ENCODE measurements around the gene USP47. TPM values are rescaled to one million over a fixed set of nuclear protein-coding genes. Genes with fewer than 3 reads are reported as not detected.

USP47 gene
- total and polyA plus RNA-seq, 2 experiments from 2014 or later, result 16.3 to 36.7 TPM

GRCh38 chr11:11931461-11932055, 89.8 kb downstream of the USP47 start:
- Histone ChIP-seq H3K4me1 (ENCODE audit: insufficient read depth) (no peaks in the 10 kb centered on the region), H3K4me3 (no peak overlapping the region), H3K9me2 (ENCODE audit: insufficient read depth) (no peaks in the 10 kb centered on the region), H3F3A (replicated peaks; ENCODE audit: low read depth) (no peaks in the 10 kb centered on the region), H3K4me2 (no peak overlapping the region), H3K27me3 (ENCODE audit: insufficient read depth) (no peaks in the 10 kb centered on the region), H3K36me3 (ENCODE audit: insufficient read depth) (no peaks in the 10 kb centered on the region), H3K79me2 (replicated peaks; ENCODE audit: insufficient read depth) (no peaks in the 10 kb centered on the region), H2AFZ (no peak overlapping the region), H4K20me1 (replicated peaks; ENCODE audit: insufficient read depth) (no peaks in the 10 kb centered on the region), H3K27ac (ENCODE audit: low read depth) (no peak overlapping the region)
- Mint-ChIP-seq H3K9me3 (peaks cover 4% of the 10 kb centered on the region; the same call in 2 of the 3 replicates), H3K4me3 (no peak overlapping the region), H3K36me3 (ENCODE audit: low read depth) (peaks cover 16% of the 10 kb centered on the region; the same call in 2 of the 3 replicates), H3K27ac (no peak overlapping the region), H3K27me3 (ENCODE audit: insufficient read depth, low read depth, poor library complexity) (no peaks in the 10 kb centered on the region), H3K4me1 (no peaks in the 10 kb centered on the region)
- TF ChIP-seq JUNB (IDR thresholded peaks at IDR 0.05; ENCODE audit: unreplicated experiment), result no peak
- peak; percentile 64 to 85 for TF ChIP-seq CTCF (conservative IDR thresholded peaks at IDR 0.05; ENCODE audit: low read depth in 2 of 2)
- ATAC-seq (peak; percentile 56), DNase-seq (ENCODE audit: low spot score) (peak; percentile 75)

GRCh38 chr11:11935536-11935935, 93.8 kb downstream of the USP47 start:
- peaks cover 2% of the 10 kb centered on the region; the same call in 2 of the 3 replicates for H3K4me1 Mint-ChIP-seq
- H2AFZ ChIP-seq, result no peak overlapping the region
- H3K79me2 ChIP-seq (replicated peaks; ENCODE audit: insufficient read depth), result no peaks in the 10 kb centered on the region
- no peak overlapping the region for H3K27ac ChIP-seq (ENCODE audit: low read depth)
- no peaks in the 10 kb centered on the region for H3K9me2 ChIP-seq (ENCODE audit: insufficient read depth)
- no peak for DNase-seq (ENCODE audit: low spot score)
- H3F3A ChIP-seq (replicated peaks; ENCODE audit: low read depth), result no peaks in the 10 kb centered on the region
- no peak overlapping the region for H3K4me3 ChIP-seq
- peaks cover under 1% of the 10 kb centered on the region for H3K27me3 Mint-ChIP-seq (ENCODE audit: insufficient read depth, low read depth, poor library complexity)
- H4K20me1 ChIP-seq (replicated peaks; ENCODE audit: insufficient read depth), result no peaks in the 10 kb centered on the region
- no peaks in the 10 kb centered on the region for H3K4me1 ChIP-seq (ENCODE audit: insufficient read depth)
- no peaks in the 10 kb centered on the region for H3K27me3 ChIP-seq (ENCODE audit: insufficient read depth)
- no peak overlapping the region for H3K4me3 Mint-ChIP-seq
- H3K36me3 Mint-ChIP-seq (ENCODE audit: low read depth), result peaks cover 8% of the 10 kb centered on the region; the same call in 2 of the 3 replicates
- H3K4me2 ChIP-seq, result no peak overlapping the region
- H3K36me3 ChIP-seq (ENCODE audit: insufficient read depth), result no peaks in the 10 kb centered on the region
- no peaks in the 10 kb centered on the region for H3K9me3 Mint-ChIP-seq
- ATAC-seq, result no peak
- no peak overlapping the region for H3K27ac Mint-ChIP-seq
- TF ChIP-seq ZNF462 (CRISPR knock-in tag; IDR thresholded peaks at IDR 0.05) (no peak), REST (IDR thresholded peaks at IDR 0.05; ENCODE audit: unreplicated experiment) (no peak), CTCF (conservative IDR thresholded peaks at IDR 0.05; ENCODE audit: low read depth in 2 of 2) (no peak), EZH2 (IDR thresholded peaks at IDR 0.05; ENCODE audit: low read depth, unreplicated experiment) (no peak), JUNB (IDR thresholded peaks at IDR 0.05; ENCODE audit: unreplicated experiment) (no peak), STAT1 (IDR thresholded peaks at IDR 0.05; ENCODE audit: unreplicated experiment) (no peak)
